Esophagus (tissue), 2 donors: ENCODE measurements around the gene GDF10. TPM values are rescaled to one million over a fixed set of nuclear protein-coding genes. Genes with fewer than 3 reads are reported as not detected.

ENCODE experiments used
- H3K27ac ChIP-seq, 2 donors: one replicate each; pipeline ENCODE4 v1.5.1; 2013; ENCODE audit warnings: low read depth in 2 of 2, mild to moderate bottlenecking in 2 of 2, inconsistent platforms in 1 of 2, low read length in 1 of 2, moderate library complexity in 1 of 2
- H3K27me3 ChIP-seq, 2 donors: one replicate each; pipeline ENCODE4 v1.6.1; 2013; ENCODE audit warnings: low read length in 2 of 2, control low read depth in 1 of 2, mild to moderate bottlenecking in 1 of 2; ENCODE audit not compliant: insufficient read depth in 2 of 2, control insufficient read depth in 1 of 2
- H3K36me3 ChIP-seq, 2 donors: one replicate each; pipeline ENCODE4 v1.6.1; 2013; ENCODE audit warnings: low read length in 1 of 2; ENCODE audit not compliant: control insufficient read depth in 2 of 2, insufficient read depth in 2 of 2
- H3K4me1 ChIP-seq, 2 donors: one replicate each; pipeline ENCODE4 v1.6.1; 2013; ENCODE audit warnings: low read length in 1 of 2; ENCODE audit not compliant: control insufficient read depth in 2 of 2, insufficient read depth in 2 of 2
- H3K4me3 ChIP-seq, 2 donors: one replicate each; pipeline ENCODE4 v1.5.1; 2013; ENCODE audit warnings: low read length in 2 of 2, mild to moderate bottlenecking in 2 of 2, low read depth in 1 of 2, moderate library complexity in 1 of 2
- H3K9me3 ChIP-seq, 2 donors: one replicate each; pipeline ENCODE4 v1.6.1; 2013; ENCODE audit warnings: mild to moderate bottlenecking in 2 of 2, low read depth in 1 of 2, low read length in 1 of 2, moderate library complexity in 1 of 2; ENCODE audit not compliant: control insufficient read depth in 2 of 2, insufficient read depth in 1 of 2
- WGBS, 2 donors: extraction: QIAGEN DNeasy Blood & Tissue Kit; methylation state at CpG; one replicate each; pipeline ENCODE4 v1.1.7; 2013; 5-methylcytosine and 5-hydroxymethylcytosine counted together
- polyA plus RNA-seq, 2 donors: library from polyadenylated mRNA; stranded (reverse); fragments of 200-250 nt; gene quantifications; one replicate each; pipeline ENCODE4 v1.2.3, GENCODE V29; 2013
- donor health status: healthy with polysubstance abuse.
- donor health status: Bipolar disorder and iron deficiency.

The GDF10 gene
- polyA plus RNA-seq, 2 donors: 0.22 to 0.33 TPM

DNA sequence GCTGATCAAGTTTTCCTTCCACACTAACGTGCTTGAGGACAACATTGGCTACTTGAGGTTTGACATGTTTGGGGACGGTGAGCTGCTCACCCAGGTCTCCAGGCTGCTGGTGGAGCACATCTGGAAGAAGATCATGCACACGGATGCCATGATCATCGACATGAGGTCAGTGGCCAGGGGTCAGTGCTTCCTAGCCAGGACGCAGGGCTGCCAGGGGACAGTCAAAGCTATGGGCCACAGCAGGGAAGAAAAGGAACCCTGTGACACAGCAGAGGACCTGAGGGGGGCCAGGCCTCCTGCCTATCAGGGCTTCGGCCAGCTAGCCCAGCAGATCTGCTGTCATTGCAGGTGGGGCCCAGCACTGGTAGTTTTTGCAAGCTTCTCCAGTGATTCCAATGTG, 53.4 kb downstream of the GDF10 start:
- Histone ChIP-seq H3K9me3 (no peaks in the 10 kb centered on the region), H3K4me3 (no peak overlapping the region), H3K4me1 (no peaks in the 10 kb centered on the region), H3K36me3 (no peaks in the 10 kb centered on the region), H3K27ac (no peak overlapping the region), H3K27me3 (no peaks in the 10 kb centered on the region)
- WGBS, 2 donors: 88 to 92% methylated on average over 6 of the region's 6 CpGs

DNA sequence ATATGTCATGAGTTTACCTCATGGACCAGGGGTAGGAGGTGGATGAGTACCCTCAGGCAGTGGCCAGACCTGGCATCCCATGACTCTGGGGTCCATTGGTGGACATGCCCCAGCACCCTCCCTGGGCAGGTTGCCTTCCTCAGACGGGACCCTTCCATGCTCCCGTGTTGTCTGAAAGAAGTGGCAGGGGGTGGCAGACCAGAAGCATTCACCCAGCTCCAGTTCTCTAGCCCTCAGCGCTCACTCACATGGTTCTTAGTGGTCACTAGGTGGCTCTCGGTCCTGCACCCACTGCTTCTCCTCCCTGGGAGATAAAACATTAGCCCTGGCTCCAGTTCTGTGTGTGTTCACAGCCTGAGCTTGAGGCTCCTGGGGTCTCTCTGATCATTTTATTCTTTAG, 54.2 kb downstream of the GDF10 start:
- Histone ChIP-seq H3K4me3 (no peak overlapping the region), H3K36me3 (no peaks in the 10 kb centered on the region), H3K4me1 (no peaks in the 10 kb centered on the region), H3K27me3 (no peaks in the 10 kb centered on the region), H3K27ac (no peak overlapping the region), H3K9me3 (no peaks in the 10 kb centered on the region)
- WGBS, 2 donors: 76 to 83% methylated on average over 4 of the region's 4 CpGs

- Histone ChIP-seq H3K9me3 (no peaks in the 10 kb centered on the region), H3K27me3 (no peaks in the 10 kb centered on the region), H3K4me3 (no peak overlapping the region), H3K4me1 (peaks cover 0 to under 1% of the 10 kb centered on the region in 2 donors), H3K36me3 (no peaks in the 10 kb centered on the region), H3K27ac (no peak overlapping the region)
- 74 to 81% methylated on average over 1 of the region's 1 CpG for WGBS, 2 donors
Measured at GRCh38 chr10:47354900-47355299, 54.9 kb downstream of the GDF10 start.

GRCh38 chr10:47356708-47357107, 56.7 kb downstream of the GDF10 start:
- 79 to 84% methylated on average over 5 of the region's 5 CpGs for WGBS, 2 donors
- Histone ChIP-seq H3K36me3 (no peaks in the 10 kb centered on the region), H3K9me3 (no peaks in the 10 kb centered on the region), H3K27me3 (no peaks in the 10 kb centered on the region), H3K4me3 (no peak overlapping the region), H3K4me1 (peaks cover 0 to 5% of the 10 kb centered on the region in 2 donors), H3K27ac (no peak overlapping the region)

DNA sequence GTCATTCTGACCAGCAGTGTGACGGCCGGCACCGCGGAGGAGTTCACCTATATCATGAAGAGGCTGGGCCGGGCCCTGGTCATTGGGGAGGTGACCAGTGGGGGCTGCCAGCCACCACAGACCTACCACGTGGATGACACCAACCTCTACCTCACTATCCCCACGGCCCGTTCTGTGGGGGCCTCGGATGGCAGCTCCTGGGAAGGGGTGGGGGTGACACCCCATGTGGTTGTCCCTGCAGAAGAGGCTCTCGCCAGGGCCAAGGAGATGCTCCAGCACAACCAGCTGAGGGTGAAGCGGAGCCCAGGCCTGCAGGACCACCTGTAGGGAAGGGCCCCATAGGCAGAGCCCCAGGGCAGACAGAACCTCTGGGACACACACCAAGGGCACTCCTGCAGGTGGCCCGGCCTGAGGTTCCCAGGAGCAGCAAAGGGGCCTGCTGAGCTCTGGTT, 57.2 kb downstream of the GDF10 start:
- Histone ChIP-seq H3K27me3 (no peaks in the 10 kb centered on the region), H3K9me3 (no peaks in the 10 kb centered on the region), H3K27ac (no peak overlapping the region), H3K4me3 (no peak overlapping the region), H3K4me1 (peaks cover 0 to 5% of the 10 kb centered on the region in 2 donors), H3K36me3 (no peaks in the 10 kb centered on the region)
- 92 to 94% methylated on average over 11 to 12 of the region's 12 CpGs for WGBS, 2 donors

DNA sequence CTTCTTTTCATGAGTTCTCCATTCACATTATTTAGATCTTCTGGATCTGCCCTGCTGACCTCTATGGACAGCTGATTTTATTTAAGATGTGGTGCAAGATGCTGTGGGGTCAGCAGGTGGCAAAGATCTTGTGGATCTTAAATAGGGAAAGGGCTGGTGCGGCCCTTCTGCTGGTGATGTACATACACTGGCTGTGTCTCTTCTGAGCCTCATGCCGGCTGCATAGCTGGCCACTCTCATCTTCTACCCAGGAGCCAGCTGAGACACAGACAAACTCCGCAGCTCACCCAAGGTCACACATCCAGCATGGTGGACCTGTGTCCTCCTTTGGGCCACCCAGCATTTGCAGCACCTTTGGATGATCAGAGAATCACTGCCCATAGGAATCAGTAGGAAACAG, 57.9 kb downstream of the GDF10 start:
- 96 to 97% methylated on average over 3 of the region's 3 CpGs for WGBS, 2 donors
- Histone ChIP-seq H3K36me3 (no peaks in the 10 kb centered on the region), H3K27ac (no peak overlapping the region), H3K4me3 (no peak overlapping the region), H3K27me3 (no peaks in the 10 kb centered on the region), H3K9me3 (no peaks in the 10 kb centered on the region), H3K4me1 (peaks cover 0 to 5% of the 10 kb centered on the region in 2 donors)

GRCh38 chr10:47358457-47358856, 58.5 kb downstream of the GDF10 start:
- no peak overlapping the region for H3K27ac ChIP-seq
- no peaks in the 10 kb centered on the region for H3K27me3 ChIP-seq
- H3K9me3 ChIP-seq: no peaks in the 10 kb centered on the region
- 90% methylated on average over 3 of the region's 3 CpGs for WGBS, 2 donors
- no peak overlapping the region for H3K4me3 ChIP-seq
- peaks cover 0 to 5% of the 10 kb centered on the region in 2 donors for H3K4me1 ChIP-seq
- no peaks in the 10 kb centered on the region for H3K36me3 ChIP-seq

DNA sequence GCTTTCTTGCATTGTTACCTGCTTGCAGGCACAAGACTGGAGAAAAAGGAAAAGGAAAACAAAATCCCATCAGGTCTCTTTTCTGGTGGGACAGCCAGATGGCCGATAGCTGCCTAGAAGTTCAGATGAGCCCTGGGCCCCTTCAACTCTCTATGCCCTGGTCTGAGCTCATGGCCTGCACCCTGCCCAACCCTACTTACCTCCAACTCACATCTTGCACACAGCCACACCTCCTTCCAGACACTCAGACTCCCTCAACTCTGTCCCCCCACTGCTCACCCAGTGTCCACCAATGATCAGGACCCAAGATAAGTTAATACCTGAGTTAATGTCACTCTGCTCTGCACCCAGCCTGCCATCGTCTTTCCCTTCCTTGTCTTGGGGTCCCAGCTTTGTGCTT, 59.1 kb downstream of the GDF10 start:
- no peaks in the 10 kb centered on the region for H3K27me3 ChIP-seq
- no peaks in the 10 kb centered on the region for H3K9me3 ChIP-seq
- peaks cover 0 to 5% of the 10 kb centered on the region in 2 donors for H3K4me1 ChIP-seq
- no peak overlapping the region for H3K4me3 ChIP-seq
- 78 to 90% methylated on average over 2 of the region's 2 CpGs for WGBS, 2 donors
- no peaks in the 10 kb centered on the region for H3K36me3 ChIP-seq
- no peak overlapping the region for H3K27ac ChIP-seq

DNA sequence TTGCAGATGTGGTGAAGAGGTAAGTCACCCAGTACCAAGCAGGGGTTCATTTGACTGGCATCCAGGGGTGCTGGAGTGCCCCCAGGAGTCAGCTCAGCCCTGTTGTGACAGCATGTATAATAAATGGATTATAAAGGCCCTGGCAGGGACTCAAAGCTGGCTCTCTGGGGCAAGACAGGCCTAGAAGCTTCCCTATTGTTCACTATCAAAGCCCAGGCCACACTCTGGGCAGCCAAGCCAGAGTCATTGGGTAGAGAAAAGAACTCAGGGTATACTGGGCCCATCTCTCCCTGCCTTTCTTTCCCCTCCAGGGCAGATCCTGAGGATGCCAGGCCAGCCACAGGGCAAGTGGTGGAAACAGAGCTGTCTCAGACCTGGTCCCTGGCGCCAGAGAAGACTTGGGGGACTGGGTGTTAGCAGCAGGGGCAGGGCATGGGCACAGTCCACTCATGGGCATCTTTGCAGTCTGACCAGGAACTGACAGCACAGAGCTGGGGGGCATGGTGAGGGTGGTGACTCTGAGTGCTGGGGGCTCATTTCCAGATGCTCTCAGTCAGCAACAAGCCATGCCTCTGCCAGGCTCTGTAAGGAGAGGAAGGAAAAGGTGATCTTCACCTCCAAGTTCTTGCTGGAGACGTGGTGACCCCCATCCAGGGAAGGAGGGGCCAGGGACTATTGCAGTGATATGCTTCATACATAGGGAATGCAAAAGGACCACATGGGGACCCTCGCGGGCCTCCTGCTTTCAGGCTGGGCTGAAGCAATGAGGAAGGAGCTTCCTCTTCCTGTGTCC, 59.8 kb downstream of the GDF10 start:
- Histone ChIP-seq H3K27me3 (no peaks in the 10 kb centered on the region), H3K9me3 (no peaks in the 10 kb centered on the region), H3K27ac (no peak overlapping the region), H3K36me3 (no peaks in the 10 kb centered on the region), H3K4me1 (peaks cover 0 to 5% of the 10 kb centered on the region in 2 donors), H3K4me3 (no peak overlapping the region)
- 73 to 76% methylated on average over 4 of the region's 4 CpGs for WGBS, 2 donors

- WGBS, 2 donors: 61 to 73% methylated on average over 14 of the region's 14 CpGs
- no peaks in the 10 kb centered on the region for H3K36me3 ChIP-seq
- H3K4me1 ChIP-seq: peaks cover 0 to 5% of the 10 kb centered on the region in 2 donors
- no peak overlapping the region for H3K4me3 ChIP-seq
- H3K27ac ChIP-seq: no peak overlapping the region
- H3K9me3 ChIP-seq: no peaks in the 10 kb centered on the region
- no peaks in the 10 kb centered on the region for H3K27me3 ChIP-seq
Measured at GRCh38 chr10:47360419-47361040, 60.5 kb downstream of the GDF10 start.
